K562 treated with DMSO at 1 percent for 4 hours (cell line): ENCODE measurements around the gene EIF4E. TPM values are rescaled to one million over a fixed set of nuclear protein-coding genes. Genes with fewer than 3 reads are reported as not detected.

Source experiments
- total RNA-seq: library from RNA; unstranded; fragments of 300-600 nt; gene quantifications from 2 replicates; pipeline ENCODE4 v1.2.3, GENCODE V29; 2022; ENCODE audit not compliant: insufficient read depth

The EIF4E gene
- total RNA-seq, result 45.0 and 46.5 TPM in 2 replicates

GRCh38 chr4:98928505-98929340, at the start of gene EIF4E:
Gene EIF4E (minus strand): TSS chr4:98929133. CDS start chr4:98929112, 21 bp downstream.

Other genes starting within 250 kb of the EIF4E start
- gene METAP1, start 66.6 kb upstream of the EIF4E start, total RNA-seq, result 27.3 and 27.9 TPM in 2 replicates
- gene ADH5, start 159.7 kb upstream of the EIF4E start, total RNA-seq, result 90.4 and 92.5 TPM in 2 replicates
- not detected in 2 replicates for gene ADH4, start 215.2 kb upstream of the EIF4E start, total RNA-seq